ENCODE data around the gene KCNQ4. TPM values are rescaled to one million over a fixed set of nuclear protein-coding genes. Genes with fewer than 3 reads are reported as not detected.

KCNQ4 gene
- total and polyA plus RNA-seq, 2 of the 13 experiments (the other 11 are each of a cell fraction or from before 2014, with no cell fraction given): 0.02 to 0.09 TPM

DNA sequence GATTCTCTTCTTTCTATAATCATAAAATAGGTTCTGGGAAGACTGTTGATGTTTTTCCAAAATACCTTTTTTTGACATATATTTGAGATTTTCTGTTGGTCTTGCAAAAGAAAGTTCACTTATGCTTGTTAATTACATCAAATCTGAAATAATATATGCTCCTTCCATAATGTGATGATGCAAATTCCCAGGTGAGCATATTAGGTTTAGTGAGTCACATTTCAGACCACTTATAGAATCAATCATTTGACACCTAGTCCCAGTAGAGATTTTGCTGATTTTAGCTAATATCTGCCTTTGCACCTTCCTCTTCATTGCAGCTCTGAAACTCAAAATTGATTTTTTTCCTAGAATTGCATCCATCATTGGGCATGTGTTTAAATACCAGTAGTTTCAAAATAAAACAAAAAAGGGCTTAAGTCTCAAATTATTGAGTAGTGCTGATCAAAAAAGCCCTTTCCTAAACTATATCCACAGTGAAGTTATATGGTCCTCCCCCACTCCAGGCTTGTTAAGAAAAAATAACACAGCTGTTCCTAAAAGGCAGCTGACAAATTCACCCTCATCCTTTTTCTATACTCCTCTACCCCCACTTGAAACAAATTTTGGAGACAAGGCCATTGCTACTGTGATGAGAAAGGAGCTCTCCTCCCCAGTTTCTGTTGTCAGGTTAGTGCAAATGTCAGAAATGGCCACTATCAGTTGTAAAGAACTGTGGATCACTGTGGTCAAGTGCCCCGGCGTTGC lies 37.1 kb upstream of the KCNQ4 start:
- Histone ChIP-seq H3K27ac (ENCODE audit: extremely low read length, insufficient read depth, low read length) (no peak overlapping the region), H4K20me1 (ENCODE audit: insufficient read depth, low read length) (no peaks in the 10 kb centered on the region), H3K4me1 (ENCODE audit: insufficient read depth, low read length) (peaks cover 36% of the 10 kb centered on the region), H3K27me3 (ENCODE audit: control insufficient read depth in 1 of 2, insufficient read depth in 2 of 2, low read length in 2 of 2) (no peaks in the 10 kb centered on the region), H3K79me2 (ENCODE audit: insufficient read depth, low read length) (peaks cover 27% of the 10 kb centered on the region), H3K9me3 (ENCODE audit: low read length) (no peaks in the 10 kb centered on the region), H3K4me2 (ENCODE audit: low read depth, low read length) (no peak overlapping the region), H3K9ac (ENCODE audit: insufficient read depth, low read depth, low read length) (no peak overlapping the region), H3K36me3 (replicated peaks in 1 of 2; ENCODE audit: control insufficient read depth in 1 of 2, insufficient read depth in 2 of 2, low read length in 2 of 2) (peaks cover 9 to 79% of the 10 kb centered on the region in 2 experiments), H2AFZ (ENCODE audit: low read length) (no peak overlapping the region), H3K4me3 (replicated peaks in 1 of 3; ENCODE audit: insufficient read depth in 1 of 3, low read depth in 2 of 3, low read length in 3 of 3) (no peak overlapping the region)
- FAIRE-seq: no peak
- DNase-seq (ENCODE audit: low spot score): no peak
- no peak for ATAC-seq
- BruUV-seq (replicated peaks): no TSS peak
- POLR2A ChIA-PET: interaction anchor here (1.8 kb wide), 1 partner anchor 12 kb away, joined by 4 read pairs; no protein-coding TSS in a partner anchor
- TF ChIP-seq ZSCAN20 (CRISPR knock-in tag; IDR thresholded peaks at IDR 0.05; ENCODE audit: borderline replicate concordance) (no peak), IKZF4 (CRISPR knock-in tag; IDR thresholded peaks at IDR 0.05; ENCODE audit: borderline replicate concordance, low read depth, not compliant biosample characterization) (no peak), RBM22 (optimal IDR thresholded peaks at IDR 0.05; ENCODE audit: low read length) (peak; percentile 53), ZZZ3 (CRISPR knock-in tag; IDR thresholded peaks at IDR 0.05; ENCODE audit: borderline replicate concordance) (no peak), ZBTB42 (CRISPR knock-in tag; IDR thresholded peaks at IDR 0.05) (no peak), KDM3A (CRISPR knock-in tag; IDR thresholded peaks at IDR 0.05; ENCODE audit: low read depth) (no peak), ADNP (CRISPR knock-in tag; IDR thresholded peaks at IDR 0.05) (no peak)
- TF ChIP-seq, protein P1, sequence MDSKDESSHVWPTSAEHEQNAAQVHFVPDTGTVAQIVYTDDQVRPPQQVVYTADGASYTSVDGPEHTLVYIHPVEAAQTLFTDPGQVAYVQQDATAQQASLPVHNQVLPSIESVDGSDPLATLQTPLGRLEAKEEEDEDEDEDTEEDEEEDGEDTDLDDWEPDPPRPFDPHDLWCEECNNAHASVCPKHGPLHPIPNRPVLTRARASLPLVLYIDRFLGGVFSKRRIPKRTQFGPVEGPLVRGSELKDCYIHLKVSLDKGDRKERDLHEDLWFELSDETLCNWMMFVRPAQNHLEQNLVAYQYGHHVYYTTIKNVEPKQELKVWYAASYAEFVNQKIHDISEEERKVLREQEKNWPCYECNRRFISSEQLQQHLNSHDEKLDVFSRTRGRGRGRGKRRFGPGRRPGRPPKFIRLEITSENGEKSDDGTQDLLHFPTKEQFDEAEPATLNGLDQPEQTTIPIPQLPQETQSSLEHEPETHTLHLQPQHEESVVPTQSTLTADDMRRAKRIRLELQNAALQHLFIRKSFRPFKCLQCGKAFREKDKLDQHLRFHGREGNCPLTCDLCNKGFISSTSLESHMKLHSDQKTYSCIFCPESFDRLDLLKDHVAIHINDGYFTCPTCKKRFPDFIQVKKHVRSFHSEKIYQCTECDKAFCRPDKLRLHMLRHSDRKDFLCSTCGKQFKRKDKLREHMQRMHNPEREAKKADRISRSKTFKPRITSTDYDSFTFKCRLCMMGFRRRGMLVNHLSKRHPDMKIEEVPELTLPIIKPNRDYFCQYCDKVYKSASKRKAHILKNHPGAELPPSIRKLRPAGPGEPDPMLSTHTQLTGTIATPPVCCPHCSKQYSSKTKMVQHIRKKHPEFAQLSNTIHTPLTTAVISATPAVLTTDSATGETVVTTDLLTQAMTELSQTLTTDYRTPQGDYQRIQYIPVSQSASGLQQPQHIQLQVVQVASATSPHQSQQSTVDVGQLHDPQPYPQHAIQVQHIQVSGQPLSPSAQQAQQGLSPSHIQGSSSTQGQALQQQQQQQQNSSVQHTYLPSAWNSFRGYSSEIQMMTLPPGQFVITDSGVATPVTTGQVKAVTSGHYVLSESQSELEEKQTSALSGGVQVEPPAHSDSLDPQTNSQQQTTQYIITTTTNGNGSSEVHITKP (CRISPR knock-in tag; IDR thresholded peaks at IDR 0.05; ENCODE audit: low read depth): no peak
- WGBS (ENCODE audit: low lambda C conversion rate): 93% methylated on average over 2 of the region's 2 CpGs
- CTCF ChIA-PET (ENCODE audit: low intra/inter-chr PET ratio, low total read pairs): no interaction called here
- in situ Hi-C loops (cut with HindIII; ENCODE audit: extremely low pct_ligation_motif_present, low pct_unique_long_range_greater_than_20kb) (no loop called here), intact Hi-C loops (cut with micrococcal nuclease; ENCODE audit: unreplicated experiment) (no loop called here)

All from HepG2 (cell line).